ENCODE measurements around the gene RETNLB. TPM values are rescaled to one million over a fixed set of nuclear protein-coding genes. Genes with fewer than 3 reads are reported as not detected.

The RETNLB gene
- total RNA-seq, 1 donor from 2014 or later = not detected

GRCh38 chr3:108736821-108737220 is 20.4 kb downstream of the RETNLB start:
- no peaks in the 10 kb centered on the region for H3K36me3 Mint-ChIP-seq
- no peaks in the 10 kb centered on the region for H3K4me1 Mint-ChIP-seq

DNA sequence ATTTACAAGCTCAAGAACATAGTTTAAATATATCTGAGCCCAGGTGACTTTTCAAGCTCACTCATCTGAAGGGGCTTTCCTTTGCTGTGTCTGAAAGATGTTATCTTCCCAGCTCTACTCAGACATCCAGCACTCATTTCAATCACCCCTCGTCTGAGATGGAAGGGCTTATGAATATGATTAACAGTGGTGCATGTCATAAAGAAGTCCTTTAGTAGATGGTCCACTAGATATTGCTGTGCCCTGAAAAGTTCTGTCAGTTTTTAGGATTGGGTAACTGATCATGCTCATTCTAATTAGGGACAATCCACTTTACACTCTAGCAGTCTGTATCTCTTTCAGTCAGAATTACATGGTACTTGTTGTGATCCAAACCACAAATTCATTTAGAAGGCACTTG is 28.3 kb downstream of the RETNLB start:
- H3K27me3 Mint-ChIP-seq (ENCODE audit: low read depth) = peaks cover 57% of the 10 kb centered on the region
- TF ChIP-seq CTCF (IDR thresholded peaks at IDR 0.05; ENCODE audit: unreplicated experiment) = no peak
- H3K27ac Mint-ChIP-seq = no peak overlapping the region
- peaks cover 5% of the 10 kb centered on the region for H3K4me1 Mint-ChIP-seq
- no peaks in the 10 kb centered on the region for H3K9me3 Mint-ChIP-seq
- no peaks in the 10 kb centered on the region for H3K36me3 Mint-ChIP-seq
- no peak overlapping the region for H3K4me3 Mint-ChIP-seq
- DNase-seq (ENCODE audit: low spot score in 2 of 2, unreplicated experiment in 2 of 2) = no peak

More at GRCh38 chr3:108736821-108737220, 20.4 kb downstream of the RETNLB start:
- TF ChIP-seq CTCF (IDR thresholded peaks at IDR 0.05; ENCODE audit: unreplicated experiment) = no peak
- Mint-ChIP-seq H3K4me3 (no peak overlapping the region), H3K9me3 (no peaks in the 10 kb centered on the region), H3K27ac (no peak overlapping the region), H3K27me3 (ENCODE audit: low read depth) (peaks cover 61% of the 10 kb centered on the region)
- DNase-seq (ENCODE audit: low spot score in 2 of 2, unreplicated experiment in 2 of 2) = no peak

- no peaks in the 10 kb centered on the region for H3K9me3 Mint-ChIP-seq
- H3K27ac Mint-ChIP-seq = no peak overlapping the region
- no peak for DNase-seq (ENCODE audit: low spot score in 2 of 2, unreplicated experiment in 2 of 2)
- H3K36me3 Mint-ChIP-seq = no peaks in the 10 kb centered on the region
- peaks cover 5% of the 10 kb centered on the region for H3K4me1 Mint-ChIP-seq
- TF ChIP-seq CTCF (IDR thresholded peaks at IDR 0.05; ENCODE audit: unreplicated experiment) = no peak
- H3K4me3 Mint-ChIP-seq = no peak overlapping the region
- peaks cover 56% of the 10 kb centered on the region for H3K27me3 Mint-ChIP-seq (ENCODE audit: low read depth)
Measured at GRCh38 chr3:108728105-108728504, 29.1 kb downstream of the RETNLB start.

- peaks cover 9% of the 10 kb centered on the region for H3K4me1 Mint-ChIP-seq
- TF ChIP-seq CTCF (IDR thresholded peaks at IDR 0.05; ENCODE audit: unreplicated experiment) = no peak
- H3K27me3 Mint-ChIP-seq (ENCODE audit: low read depth) = peaks cover 52% of the 10 kb centered on the region
- H3K36me3 Mint-ChIP-seq = no peaks in the 10 kb centered on the region
- no peak overlapping the region for H3K27ac Mint-ChIP-seq
- no peaks in the 10 kb centered on the region for H3K9me3 Mint-ChIP-seq
- DNase-seq (ENCODE audit: low spot score in 2 of 2, unreplicated experiment in 2 of 2) = no peak
- H3K4me3 Mint-ChIP-seq = no peak overlapping the region
Measured at GRCh38 chr3:108724101-108724500, 33.1 kb downstream of the RETNLB start.

DNA sequence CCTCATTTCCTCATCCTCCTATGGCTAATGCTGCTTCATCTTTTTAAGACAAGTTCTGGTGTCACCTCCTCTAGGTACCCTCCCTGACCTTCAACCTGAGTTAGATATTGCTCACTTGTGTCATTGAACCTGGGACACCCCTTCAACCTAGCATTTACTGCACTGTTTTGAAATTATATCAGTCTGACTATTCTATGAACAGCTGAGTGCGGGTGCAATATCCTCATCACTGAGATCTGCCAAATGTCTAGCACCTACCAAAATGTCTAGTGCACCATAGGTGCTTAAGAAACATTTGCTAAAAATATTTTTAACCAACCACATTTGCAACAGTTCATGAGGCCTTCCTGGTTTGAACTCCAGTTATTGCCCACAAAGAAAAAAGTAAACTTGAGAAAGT is 34.5 kb downstream of the RETNLB start:
- Mint-ChIP-seq H3K4me1 (peaks cover 13% of the 10 kb centered on the region), H3K9me3 (no peaks in the 10 kb centered on the region), H3K27ac (no peak overlapping the region), H3K27me3 (ENCODE audit: low read depth) (peaks cover 64% of the 10 kb centered on the region), H3K4me3 (no peak overlapping the region), H3K36me3 (no peaks in the 10 kb centered on the region)
- no peak for DNase-seq (ENCODE audit: low spot score in 2 of 2, unreplicated experiment in 2 of 2)
- no peak for TF ChIP-seq CTCF (IDR thresholded peaks at IDR 0.05; ENCODE audit: unreplicated experiment)
